HepG2 (cell line): ENCODE data around the gene ITGB5. TPM values are rescaled to one million over a fixed set of nuclear protein-coding genes. Genes with fewer than 3 reads are reported as not detected.

Experiments used
- ATAC-seq: fragments of 200-7000 bp; cut with Tn5 transposase; 3 replicates; pipeline ENCODE4 v1.9.1; 2020; ENCODE audit warnings: mild to moderate bottlenecking, moderate library complexity
- BruUV-seq: library from RNA; stranded (reverse); fragments of 400-500 nt; replicated peaks from 2 replicates; lab custom pipeline; 2021; lab: Mats Ljungman, UMichigan
- CTCF ChIA-PET: fragments of 300-600 bp; formaldehyde crosslinking; extraction: SDS; loops from one replicate; lab custom pipeline; 2021; ENCODE audit warnings: low total read pairs, inconsistent platforms, low intra/inter-chr PET ratio; lab: Yijun Ruan, JAX
- POLR2A ChIA-PET: fragments of 350-600 bp; sonication (Branson Sonifier 250); formaldehyde crosslinking; loops from one replicate; lab custom pipeline; 2020; ENCODE audit warnings: antibody characterized with exemption, inconsistent platforms; lab: Yijun Ruan, JAX
- DNase-seq: peaks from one replicate; pipeline ENCODE4 v3.0.0-alpha.2; 2015; ENCODE audit warnings: low spot score
- FAIRE-seq: peaks from 3 replicates; lab custom pipeline; 2011; peaks lifted over from hg19 to GRCh38; lab: Jason Lieb, UNC
- H2AFZ ChIP-seq: one replicate; pipeline ENCODE4 v1.6.1; 2011; ENCODE audit warnings: low read length, inconsistent platforms
- H3K27ac ChIP-seq: fragments of 300-600 bp; 3 replicates; pipeline ENCODE4 v1.8.0; 2011; ENCODE audit warnings: mixed run types, mild to moderate bottlenecking, mixed read lengths, low read length, inconsistent platforms; ENCODE audit not compliant: insufficient read depth; ENCODE audit errors: extremely low read length
- H3K27me3 ChIP-seq, 2 experiments: fragments of 200-600 bp in 1 of 2; 2 replicates in 1 of 2; 3 replicates in 1 of 2; pipeline versions ENCODE4 v1.6.0 to v1.8.0; 2011; ENCODE audit warnings: low read length in 2 of 2, mild to moderate bottlenecking in 2 of 2, moderate library complexity in 2 of 2, inconsistent platforms in 1 of 2; ENCODE audit not compliant: insufficient read depth in 2 of 2, control insufficient read depth in 1 of 2
- H3K36me3 ChIP-seq, 2 experiments: fragments of 200-600 bp in 1 of 2; replicated peaks in 1 of 2; 2 replicates in 1 of 2; 3 replicates in 1 of 2; pipeline versions ENCODE4 v1.5.1 to v1.8.0; 2011; ENCODE audit warnings: low read length in 2 of 2, inconsistent platforms in 1 of 2; ENCODE audit not compliant: insufficient read depth in 2 of 2, control insufficient read depth in 1 of 2
- H3K4me1 ChIP-seq: 2 replicates; pipeline ENCODE4 v1.5.1; 2012; ENCODE audit warnings: low read length, inconsistent platforms; ENCODE audit not compliant: insufficient read depth
- H3K4me2 ChIP-seq: 2 replicates; pipeline ENCODE4 v1.6.0; 2011; ENCODE audit warnings: low read depth, low read length, inconsistent platforms
- H3K4me3 ChIP-seq, 3 experiments: fragments of 200-600 bp in 1 of 3; sonication (generic), shearing (Covaris generic) in 1 of 3; replicated peaks in 1 of 3; 2 replicates each; pipeline ENCODE4 v1.5.1; 2011 to 2016; ENCODE audit warnings: low read length in 3 of 3, inconsistent platforms in 2 of 3, low read depth in 2 of 3, mild to moderate bottlenecking in 2 of 3, control low read depth in 1 of 3, mixed read lengths in 1 of 3; ENCODE audit not compliant: insufficient read depth in 1 of 3
- H3K79me2 ChIP-seq: one replicate; pipeline ENCODE4 v1.6.1; 2011; ENCODE audit warnings: low read length, inconsistent platforms; ENCODE audit not compliant: insufficient read depth
- H3K9ac ChIP-seq: 2 replicates; pipeline ENCODE4 v1.6.0; 2011; ENCODE audit warnings: mild to moderate bottlenecking, low read depth, low read length, inconsistent platforms; ENCODE audit not compliant: insufficient read depth
- H3K9me3 ChIP-seq: 2 replicates; pipeline ENCODE4 v1.5.1; 2012; ENCODE audit warnings: mild to moderate bottlenecking, low read length
- H4K20me1 ChIP-seq: 2 replicates; pipeline ENCODE4 v1.6.0; 2011; ENCODE audit warnings: inconsistent platforms, mild to moderate bottlenecking, low read length, moderate library complexity; ENCODE audit not compliant: insufficient read depth
- CEBPB ChIP-seq: IDR thresholded peaks from 2 replicates; pipeline ENCODE4 v1.6.1; 2011; ENCODE audit warnings: low read depth, low read length, improper control_type of control experiment, borderline replicate concordance
- FOXM1 ChIP-seq: sonication (generic); formaldehyde crosslinking; IDR thresholded peaks from 2 replicates; pipeline ENCODE4 v1.5.0; 2020; ENCODE audit warnings: missing genetic modification reagents
- KLF13 ChIP-seq: sonication (generic); formaldehyde crosslinking; IDR thresholded peaks from 2 replicates; pipeline ENCODE4 v1.4.0; 2020; ENCODE audit warnings: mild to moderate bottlenecking, missing genetic modification reagents
- PATZ1 ChIP-seq: sonication (generic); formaldehyde crosslinking; IDR thresholded peaks from 2 replicates; pipeline ENCODE4 v1.4.0; 2020; ENCODE audit warnings: missing genetic modification reagents
- PCBP1 ChIP-seq: fragments of 200-400 bp; formaldehyde crosslinking; IDR thresholded peaks from 2 replicates; pipeline ENCODE4 v1.6.1; 2017; ENCODE audit warnings: mild to moderate bottlenecking, low read depth, low read length, borderline replicate concordance
- PHF5A ChIP-seq: IDR thresholded peaks from one replicate; pipeline ENCODE4 v1.6.1; 2018; ENCODE audit warnings: low read depth, missing genetic modification reagents; ENCODE audit not compliant: unreplicated experiment
- PLSCR1 ChIP-seq: sonication (generic); formaldehyde crosslinking; IDR thresholded peaks from 2 replicates; pipeline ENCODE4 v1.5.0; 2020; ENCODE audit warnings: missing genetic modification reagents, mild to moderate bottlenecking, borderline replicate concordance
- POLR2AphosphoS5 ChIP-seq: IDR thresholded peaks from 2 replicates; pipeline ENCODE4 v1.6.1; 2012; ENCODE audit warnings: low read depth, low read length
- RBFOX2 ChIP-seq: fragments of 200-400 bp; formaldehyde crosslinking; IDR thresholded peaks from 2 replicates; pipeline ENCODE4 v1.6.1; 2017; ENCODE audit warnings: low read depth, mild to moderate bottlenecking, low read length
- SIN3B ChIP-seq: fragments of 150-350 bp; IDR thresholded peaks from 2 replicates; pipeline ENCODE4 v1.6.1; 2014; ENCODE audit warnings: low read length
- STAT5B ChIP-seq: sonication (generic); formaldehyde crosslinking; IDR thresholded peaks from 2 replicates; pipeline ENCODE4 v1.4.0; 2020; ENCODE audit warnings: missing genetic modification reagents
- ZBTB20 ChIP-seq: sonication (generic); formaldehyde crosslinking; IDR thresholded peaks from 2 replicates; pipeline ENCODE4 v1.8.1; 2023; ENCODE audit warnings: missing genetic modification reagents, low read depth, mild to moderate bottlenecking, borderline replicate concordance
- ZIK1 ChIP-seq: sonication (generic); formaldehyde crosslinking; IDR thresholded peaks from 2 replicates; pipeline ENCODE4 v1.5.0; 2020; ENCODE audit warnings: mild to moderate bottlenecking, low read depth, missing genetic modification reagents, borderline replicate concordance
- ZNF138 ChIP-seq: sonication (generic); formaldehyde crosslinking; IDR thresholded peaks from 2 replicates; pipeline ENCODE4 v1.5.0; 2020; ENCODE audit warnings: mild to moderate bottlenecking, low read depth, missing genetic modification reagents
- ZNF615 ChIP-seq: sonication (generic); formaldehyde crosslinking; IDR thresholded peaks from 2 replicates; pipeline ENCODE4 v1.5.0; 2020; ENCODE audit warnings: mild to moderate bottlenecking, missing genetic modification reagents, borderline replicate concordance
- WGBS: methylation state at CpG from one replicate; pipeline ENCODE4 v1.1.6; 2017; ENCODE audit warnings: low lambda C conversion rate; 5-methylcytosine and 5-hydroxymethylcytosine counted together
- in situ Hi-C: cut with HindIII; loops from 2 replicates; pipeline ENCODE4 v1.10.0; 2017; ENCODE audit warnings: low pct_unique_long_range_greater_than_20kb; ENCODE audit not compliant: extremely low pct_ligation_motif_present
- intact Hi-C: fragments of 100-400 bp; cut with micrococcal nuclease; formaldehyde crosslinking; loops from one replicate; pipeline ENCODE4 v1.10.0; 2022; ENCODE audit not compliant: unreplicated experiment
- polyA plus RNA-seq, 8 experiments: library from polyadenylated mRNA; depleted of rRNA in 3 of 8; stranded (reverse) in 7 of 8; unstranded in 1 of 8; fragments of >200 nt; fragmentation: Illumina TruSeq in 4 of 8; extraction: Trizol in 4 of 8; gene quantifications; 2 replicates each; pipeline versions ENCODE4 v1.2.1 to v1.2.3, GENCODE V29; 2011 to 2016; ENCODE audit warnings: low read depth in 4 of 8, missing spikeins in 1 of 8, mixed read lengths in 1 of 8; ENCODE audit not compliant: insufficient read depth in 1 of 8
- total RNA-seq, 5 experiments: library from RNA; depleted of rRNA; stranded (reverse); fragments of >200 nt; fragmentation: Illumina TruSeq; extraction: Trizol; gene quantifications; 2 replicates each; pipeline ENCODE4 v1.2.3, GENCODE V29; 2016; ENCODE audit warnings: low read depth in 1 of 5
- TF ChIP-seq, protein P1 (sequence below): sonication (generic); formaldehyde crosslinking; conservative IDR thresholded peaks from 2 replicates; pipeline ENCODE4 v1.5.0; 2020; ENCODE audit warnings: missing genetic modification reagents

The ITGB5 gene
- total and polyA plus RNA-seq, 2 of the 13 experiments (the other 11 are each of a cell fraction or from before 2014, with no cell fraction given): 74.1 to 343 TPM

- BruUV-seq: no TSS peak
- no peak for DNase-seq
- Histone ChIP-seq H4K20me1 (no peaks in the 10 kb centered on the region), H3K4me1 (no peaks in the 10 kb centered on the region), H3K36me3 (peaks cover 20 to 67% of the 10 kb centered on the region in 2 experiments; a peak in 4 of 5 replicates), H3K4me3 (no peak overlapping the region), H3K9me3 (no peaks in the 10 kb centered on the region), H3K79me2 (peaks cover 6% of the 10 kb centered on the region), H3K4me2 (no peak overlapping the region), H3K9ac (no peak overlapping the region), H2AFZ (no peak overlapping the region), H3K27ac (no peak overlapping the region), H3K27me3 (no peaks in the 10 kb centered on the region)
- POLR2A ChIA-PET: no interaction called here
- in situ Hi-C loops: no loop called here
- no peak for FAIRE-seq
- 85% methylated on average over 1 of the region's 1 CpG for WGBS
- no peak for TF ChIP-seq PCBP1
- TF ChIP-seq CEBPB: no peak
- no peak for TF ChIP-seq PATZ1 (CRISPR knock-in tag)
- intact Hi-C loops: no loop called here
- ATAC-seq: no peak
- CTCF ChIA-PET: no interaction called here
Measured at GRCh38 chr3:124854009-124854408, 33.2 kb downstream of the ITGB5 start.

- Histone ChIP-seq H4K20me1 (no peaks in the 10 kb centered on the region), H2AFZ (no peak overlapping the region), H3K27ac (no peak overlapping the region), H3K9ac (no peak overlapping the region), H3K9me3 (no peaks in the 10 kb centered on the region), H3K4me2 (no peak overlapping the region), H3K36me3 (peaks cover 19 to 65% of the 10 kb centered on the region in 2 experiments; a peak in 4 of 5 replicates), H3K27me3 (no peaks in the 10 kb centered on the region), H3K4me3 (no peak overlapping the region), H3K79me2 (peaks cover 6% of the 10 kb centered on the region), H3K4me1 (no peaks in the 10 kb centered on the region)
- ChIA-PET CTCF (no interaction called here), POLR2A (no interaction called here)
- in situ Hi-C loops (no loop called here), intact Hi-C loops (no loop called here)
- no peak for TF ChIP-seq STAT5B (CRISPR knock-in tag)
- no peak for TF ChIP-seq SIN3B
- TF ChIP-seq ZBTB20 (CRISPR knock-in tag): no peak
- TF ChIP-seq PLSCR1 (CRISPR knock-in tag): no peak
- no peak for TF ChIP-seq RBFOX2
- TF ChIP-seq ZNF615 (CRISPR knock-in tag): no peak
- TF ChIP-seq, protein P1, sequence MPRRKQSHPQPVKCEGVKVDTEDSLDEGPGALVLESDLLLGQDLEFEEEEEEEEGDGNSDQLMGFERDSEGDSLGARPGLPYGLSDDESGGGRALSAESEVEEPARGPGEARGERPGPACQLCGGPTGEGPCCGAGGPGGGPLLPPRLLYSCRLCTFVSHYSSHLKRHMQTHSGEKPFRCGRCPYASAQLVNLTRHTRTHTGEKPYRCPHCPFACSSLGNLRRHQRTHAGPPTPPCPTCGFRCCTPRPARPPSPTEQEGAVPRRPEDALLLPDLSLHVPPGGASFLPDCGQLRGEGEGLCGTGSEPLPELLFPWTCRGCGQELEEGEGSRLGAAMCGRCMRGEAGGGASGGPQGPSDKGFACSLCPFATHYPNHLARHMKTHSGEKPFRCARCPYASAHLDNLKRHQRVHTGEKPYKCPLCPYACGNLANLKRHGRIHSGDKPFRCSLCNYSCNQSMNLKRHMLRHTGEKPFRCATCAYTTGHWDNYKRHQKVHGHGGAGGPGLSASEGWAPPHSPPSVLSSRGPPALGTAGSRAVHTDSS (CRISPR knock-in tag): no peak
- no peak for TF ChIP-seq PHF5A
- TF ChIP-seq ZIK1 (CRISPR knock-in tag): no peak
- no peak for TF ChIP-seq ZNF138 (CRISPR knock-in tag)
- no peak for TF ChIP-seq KLF13 (CRISPR knock-in tag)
- no peak for TF ChIP-seq FOXM1 (CRISPR knock-in tag)
- TF ChIP-seq POLR2AphosphoS5: no peak
- WGBS: 94% methylated on average over 3 of the region's 3 CpGs
- BruUV-seq: no TSS peak
- ATAC-seq (no peak), FAIRE-seq (no peak), DNase-seq (no peak)
Measured at GRCh38 chr3:124853446-124853845, 33.7 kb downstream of the ITGB5 start.
